HG03196 (cell line): Measurements from ENCODE around the gene AUTS2.

Experiments used
- ATAC-seq: cut with Tn5 transposase; IDR thresholded peaks from one replicate; pipeline ENCODE4 v1.9.1; 2021; ENCODE audit not compliant: unreplicated experiment

The AUTS2 gene

DNA sequence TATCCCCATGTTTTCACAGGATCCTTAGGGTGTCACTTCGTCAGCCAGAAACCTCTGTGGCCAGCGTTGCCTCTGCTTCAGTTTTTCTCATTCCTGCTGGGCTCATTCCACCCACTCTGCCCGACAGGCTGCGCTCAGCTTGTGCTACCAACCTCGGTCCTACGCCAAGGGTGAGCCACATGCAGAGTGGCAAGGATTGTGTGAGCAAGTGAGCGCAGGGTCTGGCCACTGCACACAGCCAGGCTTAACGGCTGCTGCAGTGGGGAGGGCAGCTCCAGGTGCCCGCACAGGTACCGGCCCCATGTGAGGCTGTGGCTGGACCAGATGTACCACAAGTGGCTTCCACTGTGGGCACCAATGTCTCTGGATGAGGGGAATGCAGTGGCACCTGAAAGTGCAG is 329.2 kb downstream of the AUTS2 start:
- ATAC-seq = no peak

DNA sequence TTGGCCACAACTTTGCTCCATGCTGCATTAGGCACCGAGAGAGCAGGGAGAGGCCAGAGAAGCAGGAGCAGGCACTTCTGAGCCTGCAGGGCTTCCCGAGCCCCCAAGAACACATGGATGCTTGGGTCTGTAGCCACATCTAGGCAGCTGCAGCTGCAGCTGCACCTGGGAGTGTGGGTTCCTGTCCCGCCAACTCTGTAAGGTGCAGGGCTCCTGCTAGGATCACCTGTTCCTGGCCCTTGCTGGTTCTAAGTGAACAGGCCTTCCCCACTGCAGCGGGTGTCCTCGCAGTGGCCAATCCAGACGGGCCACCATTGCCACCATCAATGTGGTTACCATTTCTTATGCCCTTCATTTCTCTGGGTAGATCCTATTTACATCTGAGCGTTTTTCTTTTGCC is 330.3 kb downstream of the AUTS2 start:
- ATAC-seq = no peak

DNA sequence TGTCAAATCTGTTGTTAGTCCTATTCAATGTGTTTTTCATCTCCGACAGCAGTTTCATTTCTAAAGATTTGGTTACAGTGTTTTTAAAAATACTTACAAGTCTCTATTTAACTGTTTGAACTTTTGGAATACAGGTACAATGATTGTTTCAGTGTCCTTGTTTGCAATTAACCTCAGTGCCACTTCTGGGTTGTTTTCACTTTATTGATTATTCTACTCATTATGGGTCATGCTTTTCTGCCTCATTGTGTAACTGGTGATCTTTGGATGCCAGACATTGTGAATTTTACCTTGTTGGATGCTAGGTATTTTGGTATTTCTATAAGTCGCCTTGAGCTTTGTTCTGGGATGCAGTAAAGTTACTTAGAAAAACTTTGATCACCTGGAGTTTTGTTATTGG is 331.3 kb downstream of the AUTS2 start:
- no peak for ATAC-seq

DNA sequence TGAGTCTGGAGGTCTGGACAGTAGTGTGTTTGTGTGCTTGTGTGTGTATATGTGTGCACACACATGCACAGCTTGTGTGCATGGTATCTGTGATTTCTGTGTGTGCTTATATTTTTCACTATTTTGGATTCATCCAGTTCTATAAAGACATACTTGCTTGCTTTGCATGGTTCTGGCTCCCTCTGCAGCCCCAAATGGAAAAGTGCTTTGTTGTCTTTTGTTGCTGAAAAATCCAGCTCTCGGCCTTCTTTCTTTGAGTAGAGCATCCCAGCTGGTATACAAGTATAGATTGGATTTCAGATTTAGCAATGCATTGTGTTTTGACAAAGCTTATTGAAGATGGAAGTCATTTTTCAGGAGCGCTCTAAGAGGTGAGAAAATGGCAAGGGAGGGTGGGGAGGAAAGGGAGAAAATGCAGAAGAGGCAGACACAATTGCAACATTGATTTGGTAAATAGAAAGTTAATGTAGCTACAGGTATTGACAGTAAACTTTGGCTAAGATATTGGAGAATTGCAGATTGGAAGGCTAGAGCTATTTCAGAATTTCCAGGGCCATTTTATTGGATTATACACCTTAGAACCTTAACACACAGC is 333.9 kb downstream of the AUTS2 start:
- ATAC-seq = no peak

DNA sequence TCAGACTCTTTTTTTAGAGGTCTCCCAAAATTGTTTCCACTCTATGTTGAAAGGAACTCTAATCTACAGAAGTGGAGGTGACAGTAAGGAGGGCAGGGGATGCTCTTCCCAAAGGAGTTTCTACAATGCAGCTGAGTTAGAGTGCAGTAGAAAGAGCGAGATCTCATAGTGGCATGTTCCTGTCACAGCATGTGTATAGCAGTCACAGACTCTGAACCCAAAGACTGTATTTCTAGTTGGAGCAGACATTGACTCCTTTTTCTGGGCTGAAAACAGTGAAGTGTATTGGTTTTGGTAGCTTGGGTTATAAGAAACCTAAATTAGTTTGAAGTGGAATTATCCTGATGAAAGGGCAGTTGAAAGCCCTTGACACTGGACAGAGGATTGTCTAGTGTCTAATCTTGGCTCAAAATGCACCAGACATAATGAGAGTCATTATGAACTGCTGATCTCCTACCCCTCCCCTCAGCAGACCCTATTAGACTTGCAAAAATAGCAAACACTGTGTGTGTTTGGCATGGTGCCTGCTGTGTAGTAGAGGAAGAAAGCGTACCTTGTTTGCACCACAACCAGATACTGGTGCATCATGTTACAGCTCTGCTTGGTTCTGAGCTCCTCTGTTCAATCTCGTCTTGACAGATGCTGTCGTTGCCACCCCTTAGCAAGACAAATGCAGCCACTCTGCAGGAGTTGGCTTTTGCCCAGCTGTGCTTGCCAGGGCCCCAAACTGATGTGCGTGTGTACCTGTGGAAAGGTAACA is 336.0 kb downstream of the AUTS2 start:
- no peak for ATAC-seq

DNA sequence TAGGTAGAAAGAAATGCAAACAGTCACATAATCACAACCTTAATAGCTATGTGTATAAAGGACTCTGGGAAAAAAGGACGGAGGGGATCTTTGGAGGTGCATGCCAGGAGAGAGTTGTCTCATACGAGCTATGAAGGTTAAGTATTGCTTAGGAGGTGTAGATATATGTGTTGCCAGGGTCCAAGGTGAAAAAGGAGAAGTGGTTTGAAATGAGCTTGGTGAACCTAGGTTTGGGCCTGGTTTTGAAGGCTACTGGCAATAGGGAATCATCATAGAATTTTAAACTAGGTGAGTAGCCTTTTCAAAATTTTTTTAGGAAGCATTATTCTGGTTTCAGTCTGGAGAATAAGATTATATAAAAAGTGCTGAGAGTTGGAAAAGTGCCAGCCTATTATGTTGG is 336.8 kb downstream of the AUTS2 start:
- no peak for ATAC-seq

DNA sequence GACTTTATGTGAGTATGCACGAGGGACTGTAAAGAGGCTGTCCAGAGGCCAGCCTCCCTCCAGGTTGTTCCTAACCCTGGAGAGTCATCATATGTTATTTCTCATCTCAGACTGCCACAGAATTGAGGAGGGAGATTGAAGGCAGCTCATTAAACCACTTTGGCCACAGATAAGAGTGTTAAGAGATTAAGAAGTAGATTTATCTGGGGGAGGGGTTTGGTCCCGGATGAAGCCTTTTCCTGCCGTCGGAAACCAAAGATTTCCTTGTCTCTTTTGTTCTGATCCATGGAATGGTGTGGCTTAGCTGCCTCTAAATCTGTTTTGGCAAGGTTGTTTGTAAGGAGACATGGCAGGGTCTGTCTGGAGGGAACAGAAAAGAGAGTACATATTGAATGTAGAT is 338.8 kb downstream of the AUTS2 start:
- no peak for ATAC-seq

DNA sequence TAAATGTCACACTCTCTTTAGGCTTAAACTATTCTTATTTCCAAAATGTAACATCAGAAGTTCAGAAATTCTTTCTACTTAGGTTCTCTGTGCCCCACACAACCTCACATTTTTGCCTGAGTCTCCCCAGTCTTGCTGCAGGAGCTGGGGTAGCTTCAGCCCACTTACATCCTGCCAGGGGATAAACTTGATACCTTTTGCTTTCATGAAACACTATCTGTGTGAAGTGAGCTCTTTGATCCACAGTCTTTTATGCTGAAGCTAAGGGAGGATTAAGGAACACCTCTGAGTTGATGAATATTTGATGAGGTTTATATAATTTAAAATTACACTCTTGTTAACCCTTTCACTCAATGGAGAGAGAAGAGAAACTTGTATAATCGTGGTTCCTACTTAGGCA is 341.0 kb downstream of the AUTS2 start:
- ATAC-seq = no peak

DNA sequence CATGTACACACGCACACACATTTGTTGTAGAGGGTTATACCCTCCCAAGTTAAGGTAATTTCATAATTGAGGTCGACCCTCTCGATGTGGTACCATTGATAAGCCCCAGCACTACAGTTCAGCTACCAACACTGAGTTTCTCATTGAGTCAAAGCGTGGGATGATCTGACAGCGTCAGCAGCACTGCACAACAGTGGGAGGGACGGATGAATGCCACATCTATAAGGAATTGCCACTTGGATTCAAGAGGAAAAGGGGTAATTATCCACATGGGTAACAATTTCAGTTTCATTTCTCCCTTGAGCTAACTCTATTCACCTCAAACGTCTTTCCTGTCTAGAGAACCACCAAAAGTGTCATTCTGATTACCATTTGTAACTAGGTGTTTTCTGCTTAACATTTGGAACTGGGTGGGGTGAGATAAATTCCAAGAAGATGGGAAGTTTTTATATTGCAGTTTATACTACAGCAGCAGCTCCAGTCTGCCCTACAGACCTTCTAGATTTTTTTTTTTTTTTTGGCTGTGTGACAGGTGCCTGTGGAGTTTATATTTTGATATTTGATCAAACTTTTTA is 342.9 kb downstream of the AUTS2 start:
- no peak for ATAC-seq

DNA sequence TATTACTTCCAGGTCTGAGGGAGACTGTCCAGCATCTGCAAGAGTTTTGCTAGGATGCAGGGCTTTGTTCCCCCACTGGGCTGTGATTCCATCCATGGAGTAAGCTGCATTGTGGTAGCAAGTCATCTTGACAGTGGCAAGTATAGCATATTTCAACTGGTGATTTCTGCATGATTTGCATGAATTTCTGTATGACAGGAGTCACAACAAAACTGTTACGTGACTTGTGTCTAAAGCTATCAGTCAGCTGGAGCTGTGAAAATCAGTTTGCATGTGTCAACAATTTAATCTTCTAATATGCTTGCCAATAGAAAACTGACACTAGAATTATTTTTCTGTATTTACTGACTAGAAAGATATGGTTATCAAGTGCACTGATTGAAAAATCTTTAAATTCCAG is 344.3 kb downstream of the AUTS2 start:
- ATAC-seq = no peak

DNA sequence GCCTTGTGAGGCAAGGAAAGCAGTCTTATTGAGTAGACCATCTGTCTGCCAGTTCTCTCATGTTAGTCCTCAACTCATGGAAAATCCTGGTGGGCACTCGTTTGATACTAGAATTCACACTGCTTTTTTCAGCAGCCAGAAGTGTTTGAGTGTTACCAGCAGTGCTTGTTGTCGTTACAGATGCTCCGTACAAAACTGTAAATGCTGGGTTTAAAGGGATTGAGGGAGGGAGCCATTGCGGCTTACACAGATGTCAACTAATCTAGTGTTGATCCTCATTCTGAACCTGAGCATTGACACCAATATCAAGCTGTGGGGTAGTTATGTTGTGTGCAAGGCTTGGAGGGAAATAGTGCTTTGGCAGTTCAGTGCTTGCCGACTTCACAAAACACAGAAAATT is 348.6 kb downstream of the AUTS2 start:
- ATAC-seq = no peak

DNA sequence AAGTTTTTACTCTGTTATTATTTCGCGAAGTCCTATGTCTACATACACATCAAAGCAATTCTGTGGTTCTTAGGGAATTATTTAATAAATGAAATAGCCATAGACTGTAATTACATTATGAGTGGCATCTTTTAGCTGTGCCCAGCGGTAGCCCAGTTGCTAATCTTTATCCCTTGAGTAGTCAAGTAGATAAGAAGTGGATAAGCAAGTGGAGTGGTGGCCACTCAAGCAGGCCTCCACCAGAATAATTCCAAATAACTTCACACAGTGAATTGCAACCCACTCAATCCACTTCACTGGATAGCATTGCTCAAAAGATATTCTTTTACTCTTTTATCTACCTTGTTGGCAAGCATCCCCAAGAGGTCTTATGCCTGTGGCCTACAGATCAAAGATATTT is 349.7 kb downstream of the AUTS2 start:
- ATAC-seq = no peak

DNA sequence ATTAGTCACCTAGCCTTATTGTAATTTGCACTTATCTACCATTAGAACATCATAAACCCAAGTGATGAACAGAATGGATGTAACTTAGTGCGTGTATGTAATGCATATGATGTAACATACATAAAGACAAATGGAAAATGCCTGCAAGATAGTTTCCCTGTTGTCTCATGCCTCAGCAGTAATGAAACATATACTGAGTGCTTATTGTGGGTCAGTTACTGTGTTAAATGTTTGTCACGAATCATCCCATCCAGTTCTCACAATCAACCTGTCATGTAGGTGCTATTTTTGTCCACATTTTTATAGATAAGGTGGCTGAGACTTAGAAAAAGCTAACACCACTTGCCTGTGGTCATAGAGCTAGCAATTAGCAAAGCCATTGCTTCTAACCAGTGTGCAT is 350.8 kb downstream of the AUTS2 start:
- ATAC-seq = no peak

DNA sequence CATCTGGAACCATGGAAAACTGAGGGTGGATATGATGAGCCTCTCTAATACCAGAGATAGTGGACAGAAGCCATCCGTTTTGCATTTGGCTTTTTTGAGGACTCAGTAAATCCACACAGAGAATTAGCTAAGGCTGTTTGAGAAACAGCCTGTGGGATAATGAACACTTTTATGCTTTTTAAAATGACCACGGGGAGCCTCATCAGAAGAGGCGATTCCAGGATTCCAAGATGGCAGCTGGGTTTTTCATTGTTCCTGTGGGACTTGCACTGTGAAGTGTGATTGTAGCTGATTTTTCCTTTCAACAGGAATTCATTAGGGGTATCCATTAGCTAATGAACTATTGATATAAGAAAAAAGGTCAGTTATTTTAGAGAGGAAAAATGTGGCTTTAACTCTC is 353.2 kb downstream of the AUTS2 start:
- no peak for ATAC-seq

DNA sequence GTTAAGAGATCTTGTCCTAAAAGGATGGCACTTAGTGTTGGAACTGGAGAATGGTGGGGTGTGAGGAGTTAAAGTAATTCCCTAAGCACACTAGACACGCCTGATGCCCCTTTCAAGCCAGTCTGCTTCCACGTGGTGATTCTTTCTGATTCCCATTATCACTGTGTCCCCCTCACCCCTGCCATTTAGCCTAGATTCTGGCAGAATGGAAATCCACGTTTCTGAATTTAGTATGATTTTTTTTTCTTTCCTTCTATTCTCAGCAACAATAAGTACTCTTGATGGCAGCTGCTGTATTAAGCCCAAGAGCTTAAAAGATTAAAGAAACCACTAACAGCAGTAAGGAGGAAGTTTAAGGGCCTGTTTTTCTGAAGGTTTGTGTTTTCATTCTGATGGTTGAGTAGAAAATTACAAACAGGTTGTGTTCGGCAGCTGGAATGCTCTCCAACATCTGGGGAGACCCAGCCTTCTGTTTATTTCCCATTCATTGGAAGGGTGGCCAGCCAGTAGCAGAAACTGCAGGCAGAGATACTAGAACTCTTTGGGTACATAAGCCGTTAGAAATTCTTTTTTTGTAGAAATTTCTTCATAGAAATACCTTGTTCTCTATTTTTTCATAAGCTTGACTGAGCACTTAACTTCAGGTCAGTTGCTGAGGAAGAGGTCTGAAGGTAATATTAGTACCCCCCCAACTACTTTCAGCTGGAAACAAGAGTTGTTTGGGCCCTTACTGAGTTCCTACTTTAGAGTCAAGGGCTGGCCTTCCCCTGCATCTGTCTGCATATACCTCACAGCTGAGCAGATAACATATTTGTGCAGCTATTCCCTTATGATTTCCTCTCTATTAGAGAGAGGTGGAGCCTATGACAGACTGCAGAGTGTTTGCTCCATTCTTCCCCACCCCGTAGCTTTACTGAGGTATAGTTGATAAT is 355.1 kb downstream of the AUTS2 start:
- no peak for ATAC-seq

DNA sequence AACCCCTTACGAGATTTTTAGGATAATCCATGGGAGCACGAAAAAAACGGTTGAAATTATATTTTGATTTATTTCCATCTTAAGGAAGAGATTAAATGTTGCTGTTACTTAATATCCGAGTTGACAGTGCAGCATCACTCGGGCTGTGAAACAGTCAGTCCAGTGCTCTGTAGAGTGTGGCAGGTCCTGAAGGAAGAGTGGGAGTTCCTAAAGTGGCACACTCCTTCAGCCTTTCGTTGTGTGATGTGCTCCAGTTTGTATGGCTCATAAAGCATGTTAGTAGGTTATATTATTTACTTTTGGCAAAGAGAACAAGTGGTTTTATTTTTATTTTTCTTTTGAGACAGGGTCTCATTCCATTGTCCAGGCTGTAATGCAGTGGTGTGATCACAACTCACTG is 358.3 kb downstream of the AUTS2 start:
- no peak for ATAC-seq

DNA sequence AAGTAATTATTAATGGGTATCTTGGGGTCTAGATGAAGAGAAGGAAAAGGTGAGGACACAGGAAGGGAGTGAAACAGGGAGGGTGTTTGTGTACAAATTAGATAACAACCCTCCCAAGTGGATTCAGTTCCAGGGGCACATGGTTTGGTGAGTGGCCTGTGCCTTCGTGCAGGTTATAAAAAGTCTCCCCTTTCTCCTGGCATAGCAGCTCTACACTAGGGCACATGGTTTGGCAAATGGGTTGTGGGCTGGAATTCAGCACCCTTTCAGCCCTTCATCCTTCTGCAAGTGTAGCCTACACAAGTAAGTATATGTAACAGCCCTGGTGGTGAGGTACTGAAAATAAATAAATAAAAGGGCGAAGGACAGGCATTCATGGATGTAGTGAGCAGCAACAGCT is 359.4 kb downstream of the AUTS2 start:
- ATAC-seq = no peak

DNA sequence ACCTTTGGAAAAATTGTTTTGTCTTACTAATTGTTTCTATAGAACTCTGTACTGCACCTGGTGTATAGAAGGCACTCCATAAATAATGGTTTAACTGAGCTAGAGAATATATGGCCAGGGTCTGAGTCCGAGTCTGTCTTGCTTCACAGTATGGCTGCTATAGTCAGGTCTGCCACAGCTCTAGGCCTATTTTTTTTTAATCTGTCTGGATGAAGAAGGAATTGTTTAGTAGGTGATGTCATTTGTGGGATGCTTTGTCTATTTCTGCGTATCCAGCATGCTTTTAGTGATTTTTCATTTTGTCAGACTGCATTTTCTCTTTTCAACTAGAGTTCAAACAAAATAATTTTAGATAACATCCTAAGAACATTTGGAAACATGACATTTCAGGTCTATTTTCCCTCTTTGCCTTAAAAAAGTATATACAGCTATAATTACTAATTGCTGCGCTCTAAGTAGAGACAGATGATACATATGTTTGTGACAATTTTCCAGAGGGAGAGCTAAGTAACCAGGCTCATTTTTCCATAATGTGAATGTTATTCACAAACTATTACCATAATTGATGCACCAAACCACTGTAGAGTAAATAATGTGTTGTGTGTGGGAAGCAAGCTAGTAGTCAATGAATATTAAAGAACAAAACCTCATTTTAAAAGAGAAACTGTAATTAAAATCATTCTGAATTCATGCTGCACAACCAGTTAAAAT is 361.7 kb downstream of the AUTS2 start:
- ATAC-seq = no peak

DNA sequence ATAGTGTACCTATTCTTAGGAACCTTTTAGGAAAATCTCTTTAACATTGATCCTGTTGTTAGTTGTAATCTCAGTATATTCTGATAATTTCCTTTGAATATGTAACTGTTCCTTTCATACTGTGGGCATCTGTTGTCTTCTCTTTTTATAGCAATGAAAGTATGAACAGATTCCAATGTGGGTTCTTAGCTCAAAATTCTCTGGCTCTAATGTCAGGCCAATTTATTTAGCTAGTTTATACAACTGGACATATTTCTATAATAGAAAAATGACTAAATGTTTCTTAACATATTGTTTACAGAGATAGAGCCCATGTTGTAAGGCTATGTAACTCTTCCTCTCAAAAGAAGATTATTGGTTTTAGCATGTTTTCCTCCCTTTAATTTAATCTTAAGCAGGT is 363.2 kb downstream of the AUTS2 start:
- ATAC-seq = no peak

DNA sequence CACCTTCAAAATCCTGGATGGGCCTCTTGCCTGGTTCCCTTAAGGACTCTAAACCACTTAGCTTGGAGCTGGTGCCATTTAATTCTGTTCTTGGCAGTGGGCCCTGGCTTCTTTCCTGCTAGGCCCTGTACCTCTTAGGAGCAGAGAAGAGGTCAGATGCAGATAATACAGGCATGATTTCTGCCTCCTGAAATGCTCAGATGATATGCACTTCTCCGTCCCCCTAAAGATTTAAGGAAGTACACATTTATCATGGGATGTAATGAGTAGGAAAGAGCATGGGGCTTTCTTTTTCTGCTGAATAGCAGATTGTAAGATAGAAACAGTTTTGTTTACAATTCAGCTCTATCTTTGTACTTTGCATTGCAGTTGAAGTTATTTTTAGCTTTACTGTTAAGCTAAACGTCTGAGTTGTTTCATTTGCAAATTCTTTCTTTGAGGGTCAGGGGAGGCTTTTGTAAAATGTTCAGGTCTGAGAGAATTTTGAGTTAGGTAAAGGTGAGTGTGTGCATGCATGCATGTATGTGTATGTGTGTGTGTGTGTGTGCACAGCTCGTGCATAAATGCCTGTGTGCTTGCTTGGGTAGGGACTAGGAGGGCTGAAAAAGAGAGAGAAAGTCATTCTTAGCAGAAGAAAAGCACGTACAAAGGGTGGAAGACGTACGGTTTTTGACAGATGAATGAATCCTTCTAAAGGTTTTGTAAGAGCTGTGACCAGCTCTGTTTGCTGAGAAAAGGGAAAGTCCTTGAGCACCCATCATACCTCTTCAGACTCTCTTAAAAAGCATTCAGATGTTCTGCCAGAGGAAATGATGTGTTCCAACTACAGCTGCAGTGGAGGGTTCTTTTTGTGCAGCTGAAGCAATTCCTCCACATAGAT is 364.2 kb downstream of the AUTS2 start:
- ATAC-seq = no peak
